GM12878 (cell line): ENCODE measurements around the gene KRTAP5-4.

ENCODE experiments used
- ATF3 ChIP-seq: IDR thresholded peaks from 2 replicates; pipeline ENCODE4 v1.6.1; 2011; ENCODE audit warnings: low read depth, mild to moderate bottlenecking, low read length, moderate library complexity, borderline replicate concordance; ENCODE audit errors: extremely low read depth
- BACH1 ChIP-seq: fragments of 450-650 bp; IDR thresholded peaks from 2 replicates; pipeline ENCODE4 v1.6.1; 2017; ENCODE audit warnings: mild to moderate bottlenecking, borderline replicate concordance
- EZH2 ChIP-seq: IDR thresholded peaks from 2 replicates; pipeline ENCODE4 v1.6.1; 2012; ENCODE audit warnings: low read depth, mild to moderate bottlenecking, control low read depth, inconsistent platforms, low read length, borderline replicate concordance; ENCODE audit not compliant: control insufficient read depth
- LARP7 ChIP-seq: fragments of 450-650 bp; IDR thresholded peaks from 2 replicates; pipeline ENCODE4 v1.6.1; 2017; ENCODE audit warnings: mild to moderate bottlenecking
- NR2C2 ChIP-seq: IDR thresholded peaks from 2 replicates; pipeline ENCODE4 v1.6.1; 2011; ENCODE audit warnings: borderline replicate concordance, low read depth; ENCODE audit not compliant: control insufficient read depth, insufficient read length
- PAX5 ChIP-seq: IDR thresholded peaks from 2 replicates; pipeline ENCODE4 v1.6.1; 2011; ENCODE audit warnings: low read depth, low read length, borderline replicate concordance
- POLR2A ChIP-seq: IDR thresholded peaks from 2 replicates; pipeline ENCODE4 v1.6.1; 2011; ENCODE audit warnings: low read depth, mild to moderate bottlenecking, low read length
- RAD21 ChIP-seq: IDR thresholded peaks from 2 replicates; pipeline ENCODE4 v1.6.1; 2011; ENCODE audit warnings: mild to moderate bottlenecking, low read depth, low read length, moderate library complexity; ENCODE audit not compliant: insufficient read depth
- TAF1 ChIP-seq: IDR thresholded peaks from 2 replicates; pipeline ENCODE4 v1.6.1; 2011; ENCODE audit warnings: mild to moderate bottlenecking, low read depth, low read length, borderline replicate concordance
- TCF3 ChIP-seq: IDR thresholded peaks from 2 replicates; pipeline ENCODE4 v1.6.1; 2012; ENCODE audit warnings: low read depth, mild to moderate bottlenecking, low read length, borderline replicate concordance; ENCODE audit not compliant: insufficient read depth
- YY1 ChIP-seq: IDR thresholded peaks from 2 replicates; pipeline ENCODE4 v1.6.1; 2011; ENCODE audit warnings: low read depth, mild to moderate bottlenecking, low read length
- ZNF384 ChIP-seq: IDR thresholded peaks from 2 replicates; pipeline ENCODE4 v1.6.1; 2012; ENCODE audit warnings: low read depth, mild to moderate bottlenecking, low read length, improper control_type of control experiment, borderline replicate concordance
- TF ChIP-seq, protein P1 (sequence below), 3 experiments: IDR thresholded peaks in 2 of 3; conservative IDR thresholded peaks in 1 of 3; 2 replicates each; pipeline ENCODE4 v1.5.1; 2011; ENCODE audit warnings: low read depth in 3 of 3, low read length in 3 of 3, mild to moderate bottlenecking in 3 of 3, control low read depth in 2 of 3, moderate library complexity in 2 of 3, inconsistent platforms in 1 of 3, mixed read lengths in 1 of 3; ENCODE audit not compliant: control insufficient read depth in 2 of 3, insufficient read depth in 1 of 3; ENCODE audit errors: extremely low read depth in 1 of 3
- TF ChIP-seq, protein P2 (sequence below): fragments of 450-650 bp; IDR thresholded peaks from 2 replicates; pipeline ENCODE4 v1.6.1; 2017; ENCODE audit warnings: mild to moderate bottlenecking, moderate library complexity

DNA sequence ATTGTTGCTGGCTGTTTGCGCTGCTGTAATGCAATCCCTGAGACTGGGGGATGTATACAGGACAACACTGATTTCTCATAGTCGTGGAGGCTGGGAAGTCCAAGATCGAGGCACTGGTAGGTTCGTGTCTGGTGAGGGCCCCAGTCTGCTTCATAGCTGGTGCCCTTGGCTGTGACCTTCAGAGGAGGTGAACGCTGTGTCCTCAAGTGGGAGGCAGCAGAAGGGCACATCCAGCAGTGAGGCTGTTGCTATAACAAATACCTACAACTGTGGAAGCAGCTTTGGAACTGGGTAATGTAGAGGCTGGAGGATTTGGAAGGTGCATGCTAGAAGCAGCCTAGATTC, 29.0 kb upstream of the KRTAP5-4 start:
- TF ChIP-seq, protein P1, sequence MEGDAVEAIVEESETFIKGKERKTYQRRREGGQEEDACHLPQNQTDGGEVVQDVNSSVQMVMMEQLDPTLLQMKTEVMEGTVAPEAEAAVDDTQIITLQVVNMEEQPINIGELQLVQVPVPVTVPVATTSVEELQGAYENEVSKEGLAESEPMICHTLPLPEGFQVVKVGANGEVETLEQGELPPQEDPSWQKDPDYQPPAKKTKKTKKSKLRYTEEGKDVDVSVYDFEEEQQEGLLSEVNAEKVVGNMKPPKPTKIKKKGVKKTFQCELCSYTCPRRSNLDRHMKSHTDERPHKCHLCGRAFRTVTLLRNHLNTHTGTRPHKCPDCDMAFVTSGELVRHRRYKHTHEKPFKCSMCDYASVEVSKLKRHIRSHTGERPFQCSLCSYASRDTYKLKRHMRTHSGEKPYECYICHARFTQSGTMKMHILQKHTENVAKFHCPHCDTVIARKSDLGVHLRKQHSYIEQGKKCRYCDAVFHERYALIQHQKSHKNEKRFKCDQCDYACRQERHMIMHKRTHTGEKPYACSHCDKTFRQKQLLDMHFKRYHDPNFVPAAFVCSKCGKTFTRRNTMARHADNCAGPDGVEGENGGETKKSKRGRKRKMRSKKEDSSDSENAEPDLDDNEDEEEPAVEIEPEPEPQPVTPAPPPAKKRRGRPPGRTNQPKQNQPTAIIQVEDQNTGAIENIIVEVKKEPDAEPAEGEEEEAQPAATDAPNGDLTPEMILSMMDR (IDR thresholded peaks at IDR 0.05 in 2 of 3, conservative IDR thresholded peaks at IDR 0.05 in 1 of 3; ENCODE audit: control insufficient read depth in 2 of 3, extremely low read depth in 1 of 3, insufficient read depth in 1 of 3, low read depth in 3 of 3, low read length in 3 of 3): no peak
- TF ChIP-seq, protein P2, sequence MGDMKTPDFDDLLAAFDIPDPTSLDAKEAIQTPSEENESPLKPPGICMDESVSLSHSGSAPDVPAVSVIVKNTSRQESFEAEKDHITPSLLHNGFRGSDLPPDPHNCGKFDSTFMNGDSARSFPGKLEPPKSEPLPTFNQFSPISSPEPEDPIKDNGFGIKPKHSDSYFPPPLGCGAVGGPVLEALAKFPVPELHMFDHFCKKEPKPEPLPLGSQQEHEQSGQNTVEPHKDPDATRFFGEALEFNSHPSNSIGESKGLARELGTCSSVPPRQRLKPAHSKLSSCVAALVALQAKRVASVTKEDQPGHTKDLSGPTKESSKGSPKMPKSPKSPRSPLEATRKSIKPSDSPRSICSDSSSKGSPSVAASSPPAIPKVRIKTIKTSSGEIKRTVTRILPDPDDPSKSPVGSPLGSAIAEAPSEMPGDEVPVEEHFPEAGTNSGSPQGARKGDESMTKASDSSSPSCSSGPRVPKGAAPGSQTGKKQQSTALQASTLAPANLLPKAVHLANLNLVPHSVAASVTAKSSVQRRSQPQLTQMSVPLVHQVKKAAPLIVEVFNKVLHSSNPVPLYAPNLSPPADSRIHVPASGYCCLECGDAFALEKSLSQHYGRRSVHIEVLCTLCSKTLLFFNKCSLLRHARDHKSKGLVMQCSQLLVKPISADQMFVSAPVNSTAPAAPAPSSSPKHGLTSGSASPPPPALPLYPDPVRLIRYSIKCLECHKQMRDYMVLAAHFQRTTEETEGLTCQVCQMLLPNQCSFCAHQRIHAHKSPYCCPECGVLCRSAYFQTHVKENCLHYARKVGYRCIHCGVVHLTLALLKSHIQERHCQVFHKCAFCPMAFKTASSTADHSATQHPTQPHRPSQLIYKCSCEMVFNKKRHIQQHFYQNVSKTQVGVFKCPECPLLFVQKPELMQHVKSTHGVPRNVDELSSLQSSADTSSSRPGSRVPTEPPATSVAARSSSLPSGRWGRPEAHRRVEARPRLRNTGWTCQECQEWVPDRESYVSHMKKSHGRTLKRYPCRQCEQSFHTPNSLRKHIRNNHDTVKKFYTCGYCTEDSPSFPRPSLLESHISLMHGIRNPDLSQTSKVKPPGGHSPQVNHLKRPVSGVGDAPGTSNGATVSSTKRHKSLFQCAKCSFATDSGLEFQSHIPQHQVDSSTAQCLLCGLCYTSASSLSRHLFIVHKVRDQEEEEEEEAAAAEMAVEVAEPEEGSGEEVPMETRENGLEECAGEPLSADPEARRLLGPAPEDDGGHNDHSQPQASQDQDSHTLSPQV: no peak
- TF ChIP-seq EZH2 (no peak), ZNF384 (no peak), TCF3 (no peak), NR2C2 (no peak), YY1 (no peak), TAF1 (no peak), POLR2A (no peak), ATF3 (no peak), PAX5 (no peak), BACH1 (no peak), LARP7 (no peak), RAD21 (no peak)
